ENCODE results near the gene DMRTA2. TPM values are rescaled to one million over a fixed set of nuclear protein-coding genes. Genes with fewer than 3 reads are reported as not detected.

The DMRTA2 gene
- total and polyA plus RNA-seq, 2 donors (not counting 3 experiments of a cell fraction or from before 2014, with no cell fraction given) = not detected

- Histone ChIP-seq H3K4me2 (ENCODE audit: insufficient read depth, low read length) (no peak overlapping the region), H2AFZ (ENCODE audit: low read depth, low read length) (no peak overlapping the region), H3K27me3 (ENCODE audit: control insufficient read depth in 2 of 2, insufficient read depth in 2 of 2, low read length in 2 of 2) (peaks cover 75 to 87% of the 10 kb centered on the region in 2 experiments), H3K79me2 (ENCODE audit: control insufficient read depth, insufficient read depth, low read length) (no peaks in the 10 kb centered on the region), H4K20me1 (replicated peaks; ENCODE audit: control insufficient read depth, extremely low read depth, insufficient read depth, low read length) (no peaks in the 10 kb centered on the region), H3K4me1 (ENCODE audit: control insufficient read depth, extremely low read depth, insufficient read depth, low read length) (no peaks in the 10 kb centered on the region), H3K9ac (replicated peaks; ENCODE audit: extremely low read depth, insufficient read depth, low read length) (no peak overlapping the region), H3K9me1 (replicated peaks; ENCODE audit: control insufficient read depth, extremely low read depth, insufficient read depth, low read length) (no peaks in the 10 kb centered on the region), H3K27ac (ENCODE audit: insufficient read depth, low read depth, low read length) (no peak overlapping the region), H3K4me3 (replicated peaks in 1 of 3; ENCODE audit: insufficient read depth in 1 of 3, low read depth in 1 of 3, low read length in 3 of 3) (no peak overlapping the region), H3K36me3 (ENCODE audit: control insufficient read depth in 2 of 2, extremely low read depth in 1 of 2, insufficient read depth in 2 of 2, low read length in 2 of 2) (no peaks in the 10 kb centered on the region), H3K9me3 (replicated peaks; ENCODE audit: control insufficient read depth, insufficient read depth, low read length) (no peaks in the 10 kb centered on the region)
- no TSS peak for BruUV-seq (replicated peaks)
- ChIA-PET CTCF (no interaction called here), POLR2A (interaction anchor here (0.7 kb wide), 1 partner anchor 867 kb away, joined by 6 read pairs; no protein-coding TSS in a partner anchor)
- no peak for FAIRE-seq
- intact Hi-C loops (cut with micrococcal nuclease) = no loop called here
- dilution Hi-C loops (cut with MboI; ENCODE audit: extremely low pct_ligation_motif_present, low sequenced_read_pairs) = no loop called here
- peak; percentile 93 for TF ChIP-seq EZH2 (IDR thresholded peaks at IDR 0.05; ENCODE audit: borderline replicate concordance, low read depth, low read length, severe bottlenecking)
- no peak for TF ChIP-seq FOS (IDR thresholded peaks at IDR 0.05; ENCODE audit: borderline replicate concordance, insufficient read depth, low read length)
- no peak for DNase-seq (ENCODE audit: low read depth, low spot score)
Observed at GRCh38 chr1:50416553-50417453, 6.4 kb downstream of the DMRTA2 start.

DNA sequence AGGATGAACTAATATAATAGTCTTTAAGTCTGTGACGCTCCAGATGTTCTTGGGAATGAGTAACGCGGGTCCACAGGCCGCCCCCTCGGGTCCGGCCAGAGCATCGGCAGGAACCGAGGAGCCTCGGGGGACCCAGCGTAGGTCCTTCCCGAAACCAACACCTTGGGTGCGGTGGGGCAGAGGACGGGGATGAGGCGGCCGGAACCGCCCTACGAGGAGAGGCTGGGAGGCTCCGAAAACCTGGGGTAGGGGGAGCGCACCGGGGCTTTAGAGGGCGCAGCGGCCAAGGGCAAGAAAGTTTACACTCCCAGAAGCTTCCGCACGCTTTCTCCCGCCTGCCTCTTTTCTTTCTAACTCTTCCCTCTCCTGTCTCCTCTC is 7.1 kb downstream of the DMRTA2 start:
- H3K27me3 ChIP-seq (ENCODE audit: control insufficient read depth in 2 of 2, insufficient read depth in 2 of 2, low read length in 2 of 2) = peaks cover 70 to 80% of the 10 kb centered on the region in 2 experiments
- dilution Hi-C loops (cut with MboI; ENCODE audit: extremely low pct_ligation_motif_present, low sequenced_read_pairs) = no loop called here
- CTCF ChIA-PET = no interaction called here

More for the DNA sequence above, 7.1 kb downstream of the DMRTA2 start:
- Histone ChIP-seq H3K4me3 (replicated peaks in 1 of 3; ENCODE audit: insufficient read depth in 1 of 3, low read depth in 1 of 3, low read length in 3 of 3) (no peak overlapping the region), H3K9me3 (replicated peaks; ENCODE audit: control insufficient read depth, insufficient read depth, low read length) (no peaks in the 10 kb centered on the region), H3K36me3 (ENCODE audit: control insufficient read depth in 2 of 2, extremely low read depth in 1 of 2, insufficient read depth in 2 of 2, low read length in 2 of 2) (no peaks in the 10 kb centered on the region), H3K9me1 (replicated peaks; ENCODE audit: control insufficient read depth, extremely low read depth, insufficient read depth, low read length) (no peaks in the 10 kb centered on the region), H3K9ac (replicated peaks; ENCODE audit: extremely low read depth, insufficient read depth, low read length) (no peak overlapping the region), H3K79me2 (ENCODE audit: control insufficient read depth, insufficient read depth, low read length) (no peaks in the 10 kb centered on the region), H4K20me1 (replicated peaks; ENCODE audit: control insufficient read depth, extremely low read depth, insufficient read depth, low read length) (no peaks in the 10 kb centered on the region), H3K4me2 (ENCODE audit: insufficient read depth, low read length) (no peak overlapping the region), H3K4me1 (ENCODE audit: control insufficient read depth, extremely low read depth, insufficient read depth, low read length) (no peaks in the 10 kb centered on the region), H2AFZ (ENCODE audit: low read depth, low read length) (no peak overlapping the region), H3K27ac (ENCODE audit: insufficient read depth, low read depth, low read length) (no peak overlapping the region)
- BruUV-seq (replicated peaks) = no TSS peak
- FAIRE-seq (no peak), DNase-seq (ENCODE audit: low read depth, low spot score) (no peak)
- POLR2A ChIA-PET = no interaction called here
- TF ChIP-seq, protein P1, sequence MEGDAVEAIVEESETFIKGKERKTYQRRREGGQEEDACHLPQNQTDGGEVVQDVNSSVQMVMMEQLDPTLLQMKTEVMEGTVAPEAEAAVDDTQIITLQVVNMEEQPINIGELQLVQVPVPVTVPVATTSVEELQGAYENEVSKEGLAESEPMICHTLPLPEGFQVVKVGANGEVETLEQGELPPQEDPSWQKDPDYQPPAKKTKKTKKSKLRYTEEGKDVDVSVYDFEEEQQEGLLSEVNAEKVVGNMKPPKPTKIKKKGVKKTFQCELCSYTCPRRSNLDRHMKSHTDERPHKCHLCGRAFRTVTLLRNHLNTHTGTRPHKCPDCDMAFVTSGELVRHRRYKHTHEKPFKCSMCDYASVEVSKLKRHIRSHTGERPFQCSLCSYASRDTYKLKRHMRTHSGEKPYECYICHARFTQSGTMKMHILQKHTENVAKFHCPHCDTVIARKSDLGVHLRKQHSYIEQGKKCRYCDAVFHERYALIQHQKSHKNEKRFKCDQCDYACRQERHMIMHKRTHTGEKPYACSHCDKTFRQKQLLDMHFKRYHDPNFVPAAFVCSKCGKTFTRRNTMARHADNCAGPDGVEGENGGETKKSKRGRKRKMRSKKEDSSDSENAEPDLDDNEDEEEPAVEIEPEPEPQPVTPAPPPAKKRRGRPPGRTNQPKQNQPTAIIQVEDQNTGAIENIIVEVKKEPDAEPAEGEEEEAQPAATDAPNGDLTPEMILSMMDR (IDR thresholded peaks at IDR 0.05; ENCODE audit: extremely low read depth in 1 of 2, insufficient read depth in 1 of 2, low read depth in 1 of 2, low read length in 2 of 2) = no peak
- TF ChIP-seq MYC (IDR thresholded peaks at IDR 0.05; ENCODE audit: low read depth, low read length) (no peak), GATA2 (IDR thresholded peaks at IDR 0.05; ENCODE audit: insufficient read depth, insufficient read length, low read depth, low read length) (no peak), FOS (IDR thresholded peaks at IDR 0.05; ENCODE audit: borderline replicate concordance, insufficient read depth, low read length) (no peak), JUN (IDR thresholded peaks at IDR 0.05; ENCODE audit: borderline replicate concordance, insufficient read depth, insufficient read length, low read depth) (no peak), EZH2 (IDR thresholded peaks at IDR 0.05; ENCODE audit: borderline replicate concordance, low read depth, low read length, severe bottlenecking) (no peak), POLR2AphosphoS5 (IDR thresholded peaks at IDR 0.05; ENCODE audit: insufficient read depth, low read depth, low read length) (no peak), POLR2A (IDR thresholded peaks at IDR 0.05; ENCODE audit: low read depth, low read length) (no peak)
- TF ChIP-seq, protein P2, sequence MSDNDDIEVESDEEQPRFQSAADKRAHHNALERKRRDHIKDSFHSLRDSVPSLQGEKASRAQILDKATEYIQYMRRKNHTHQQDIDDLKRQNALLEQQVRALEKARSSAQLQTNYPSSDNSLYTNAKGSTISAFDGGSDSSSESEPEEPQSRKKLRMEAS (IDR thresholded peaks at IDR 0.05; ENCODE audit: insufficient read depth, insufficient read length) = no peak
- intact Hi-C loops (cut with micrococcal nuclease) = no loop called here

All from endothelial cell of umbilical vein (primary cell).